HepG2 (cell line): ENCODE measurements around the gene MPI.

ENCODE experiments used
- HDAC1 ChIP-seq: sonication (generic); formaldehyde crosslinking; IDR thresholded peaks from 2 replicates; pipeline ENCODE4 v1.5.1; 2020; ENCODE audit warnings: mild to moderate bottlenecking, missing genetic modification reagents
- MAFF ChIP-seq: IDR thresholded peaks from 2 replicates; pipeline ENCODE4 v1.6.1; 2011; ENCODE audit warnings: low read depth, low read length, improper control_type of control experiment
- MBNL3 ChIP-seq: fragments of 250-450 bp; sonication (Bioruptor Pico); conservative IDR thresholded peaks from 2 replicates; pipeline ENCODE4 v1.8.0; 2022; ENCODE audit warnings: mild to moderate bottlenecking, inconsistent platforms
- NR2C2 ChIP-seq: sonication (generic); formaldehyde crosslinking; IDR thresholded peaks from 2 replicates; pipeline ENCODE4 v1.4.0; 2020; ENCODE audit warnings: missing genetic modification reagents, mild to moderate bottlenecking, moderate library complexity, borderline replicate concordance
- RNF219 ChIP-seq: sonication (generic); formaldehyde crosslinking; IDR thresholded peaks from 2 replicates; pipeline ENCODE4 v1.5.0; 2020; ENCODE audit warnings: mild to moderate bottlenecking, missing genetic modification reagents
- SCMH1 ChIP-seq: sonication (generic); formaldehyde crosslinking; IDR thresholded peaks from 2 replicates; pipeline ENCODE4 v1.9.0; 2021; ENCODE audit warnings: missing genetic modification reagents, mild to moderate bottlenecking, borderline replicate concordance
- TCF12 ChIP-seq, 2 experiments: fragments of 450-650 bp in 1 of 2; sonication (generic) in 1 of 2; formaldehyde crosslinking in 1 of 2; IDR thresholded peaks; 2 replicates each; pipeline versions ENCODE4 v1.6.1 to v1.8.0; 2017 to 2022; ENCODE audit warnings: antibody characterized with exemption in 1 of 2, mild to moderate bottlenecking in 1 of 2, missing genetic modification reagents in 1 of 2, moderate library complexity in 1 of 2
- TIGD3 ChIP-seq: sonication (generic); formaldehyde crosslinking; IDR thresholded peaks from 2 replicates; pipeline ENCODE4 v1.5.1; 2020; ENCODE audit warnings: mild to moderate bottlenecking, missing genetic modification reagents, borderline replicate concordance
- YY1 ChIP-seq: IDR thresholded peaks from 2 replicates; pipeline ENCODE4 v1.6.1; 2011; ENCODE audit warnings: low read length, low read depth, moderate library complexity, mild to moderate bottlenecking; ENCODE audit not compliant: insufficient read depth, insufficient replicate concordance
- ZBTB7A ChIP-seq: sonication (generic); formaldehyde crosslinking; IDR thresholded peaks from 2 replicates; pipeline ENCODE4 v1.8.0; 2022; ENCODE audit warnings: mild to moderate bottlenecking, missing genetic modification reagents
- ZC3H4 ChIP-seq: sonication (generic); formaldehyde crosslinking; IDR thresholded peaks from 2 replicates; pipeline ENCODE4 v1.4.0; 2020; ENCODE audit warnings: missing genetic modification reagents, borderline replicate concordance
- ZFP1 ChIP-seq: IDR thresholded peaks from 2 replicates; pipeline ENCODE4 v1.6.1; 2016
- ZNF563 ChIP-seq: sonication (generic); formaldehyde crosslinking; IDR thresholded peaks from 2 replicates; pipeline ENCODE4 v1.8.0; 2022; ENCODE audit warnings: mild to moderate bottlenecking, moderate library complexity, missing genetic modification reagents

- TF ChIP-seq TCF12 (IDR thresholded peaks at IDR 0.05) (no peak), TCF12 (CRISPR knock-in tag; IDR thresholded peaks at IDR 0.05) (no peak), ZBTB7A (CRISPR knock-in tag) (no peak), ZC3H4 (CRISPR knock-in tag) (no peak), MAFF (no peak), MBNL3 (no peak), ZFP1 (CRISPR knock-in tag) (no peak), SCMH1 (no peak), YY1 (no peak), RNF219 (CRISPR knock-in tag) (no peak), ZNF563 (CRISPR knock-in tag) (no peak), HDAC1 (CRISPR knock-in tag) (no peak), NR2C2 (CRISPR knock-in tag) (no peak), TIGD3 (CRISPR knock-in tag) (no peak)
Observed at GRCh38 chr15:74856537-74856936, 33.3 kb upstream of the MPI start.
